Stomach (tissue), 9 donors: Measurements from ENCODE around the gene CDC42BPB. TPM values are rescaled to one million over a fixed set of nuclear protein-coding genes. Genes with fewer than 3 reads are reported as not detected.

Source experiments
- DNase-seq, 2 donors: peaks; one replicate each; pipeline versions ENCODE4 v3.0.0 to v3.0.0-alpha.2; 2013 to 2019
- H3K27ac ChIP-seq, 5 donors: fragments of 200-600 bp in 4 of 5; sonication (generic) in 4 of 5; one replicate each; pipeline ENCODE4 v1.5.1; 2013 to 2019; ENCODE audit warnings: mild to moderate bottlenecking in 1 of 5, moderate library complexity in 1 of 5
- H3K27me3 ChIP-seq, 3 donors: fragments of 200-600 bp; sonication (generic); one replicate each; pipeline ENCODE4 v1.5.1; 2017 to 2019; ENCODE audit warnings: mixed run types in 1 of 3
- H3K36me3 ChIP-seq, 4 donors: fragments of 200-600 bp; sonication (generic); 1 replicate in 3 of 4; 2 replicates in 1 of 4; pipeline ENCODE4 v1.5.1; 2016 to 2019
- H3K4me1 ChIP-seq, 4 donors: fragments of 200-600 bp; sonication (generic); one replicate each; pipeline ENCODE4 v1.5.1; 2016 to 2019
- H3K4me3 ChIP-seq, 4 donors: fragments of 200-600 bp; sonication (generic) in 3 of 4; one replicate each; pipeline ENCODE4 v1.5.1; 2016 to 2019; ENCODE audit warnings: mild to moderate bottlenecking in 1 of 4
- H3K9me3 ChIP-seq, 4 donors: fragments of 200-600 bp; sonication (generic); one replicate each; pipeline ENCODE4 v1.5.1; 2016 to 2019
- CTCF ChIP-seq, 7 experiments: fragments of 450-650 bp in 4 of 7; fragments of 200-600 bp in 3 of 7; sonication (generic) in 3 of 7; IDR thresholded peaks; one replicate each; pipeline ENCODE4 v1.5.1; 2016 to 2019; ENCODE audit warnings: antibody characterized with exemption in 7 of 7, control low read depth in 2 of 7, mild to moderate bottlenecking in 1 of 7
- EP300 ChIP-seq: sonication (generic); formaldehyde crosslinking; IDR thresholded peaks from one replicate; pipeline ENCODE4 v1.6.1; 2017; ENCODE audit warnings: antibody characterized with exemption
- POLR2A ChIP-seq, 4 donors: fragments of 450-650 bp; IDR thresholded peaks; one replicate each; pipeline ENCODE4 v1.6.1; 2016; ENCODE audit warnings: antibody characterized with exemption in 4 of 4, control low read depth in 2 of 4, mild to moderate bottlenecking in 1 of 4, moderate library complexity in 1 of 4
- POLR2AphosphoS5 ChIP-seq, 3 donors: sonication (generic); formaldehyde crosslinking; IDR thresholded peaks; one replicate each; pipeline ENCODE4 v1.6.1; 2016; ENCODE audit warnings: antibody characterized with exemption in 3 of 3
- WGBS, 5 donors: extraction: QIAGEN DNeasy Blood & Tissue Kit in 3 of 5; methylation state at CpG; one replicate each; pipeline versions ENCODE4 v1.1.5 to v1.1.7; 2013 to 2018; 5-methylcytosine and 5-hydroxymethylcytosine counted together
- intact Hi-C: fragments of 100-400 bp; cut with DNase I; formaldehyde crosslinking; loops from one replicate; pipeline ENCODE4 v1.15.1; 2023; ENCODE audit warnings: low total_unique reads
- polyA plus RNA-seq, 3 donors: library from polyadenylated mRNA; stranded (reverse); fragments of 200-250 nt; gene quantifications; one replicate each; pipeline ENCODE4 v1.2.3, GENCODE V29; 2013
- total RNA-seq, 5 donors: library from RNA; depleted of rRNA; stranded (reverse); fragments of >200 nt; gene quantifications; one replicate each; pipeline versions ENCODE4 v1.1.0 to v1.2.3, GENCODE V29; 2014 to 2016
- donor health status: healthy with polysubstance abuse.
- donor health status: Bipolar disorder and iron deficiency.
- donor health status: healthy.

The CDC42BPB gene
- total and polyA plus RNA-seq, 8 donors: 16.3 to 400 (median 127) TPM

- 66 to 79% (median 71%) methylated on average over 6 of the region's 6 CpGs for WGBS, 5 donors
- DNase-seq: no peak
Observed at GRCh38 chr14:103061482-103061976, 4.2 kb upstream of the CDC42BPB start.

DNA sequence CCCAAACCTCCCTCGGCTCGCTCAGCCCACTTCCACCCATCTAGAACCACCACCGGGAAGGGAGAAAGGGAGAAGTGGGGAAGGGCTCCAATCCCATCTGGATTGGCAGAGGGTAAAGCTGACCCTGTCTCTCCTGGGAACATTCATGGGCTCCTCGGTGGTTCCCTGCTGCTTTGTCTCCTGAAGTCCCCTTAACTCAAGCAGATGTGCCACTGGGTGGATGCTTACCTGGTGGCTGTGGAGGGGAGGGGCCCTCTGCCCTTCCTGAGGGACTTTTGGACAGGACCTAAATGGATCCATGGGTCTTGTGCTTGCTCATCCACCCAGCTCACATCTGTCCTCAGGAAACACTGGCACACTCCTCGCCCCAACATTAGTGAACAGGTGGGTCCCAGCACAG, 2.2 kb upstream of the CDC42BPB start:
- WGBS, 5 donors: 68 to 92% (median 84%) methylated on average over 4 to 5 of the region's 5 CpGs
- Histone ChIP-seq H3K4me1 (peaks cover 25 to 45% (median 43%) of the 10 kb centered on the region in 4 donors), H3K27me3 (peaks cover 0 to 9% (median 0%) of the 10 kb centered on the region in 3 donors), H3K27ac (no peak overlapping the region), H3K36me3 (no peaks in the 10 kb centered on the region), H3K9me3 (no peaks in the 10 kb centered on the region), H3K4me3 (no peak overlapping the region)
- DNase-seq: no peak
- no peak for TF ChIP-seq EP300
- TF ChIP-seq POLR2A (IDR thresholded peaks at IDR 0.05): no peak
- TF ChIP-seq POLR2AphosphoS5 (IDR thresholded peaks at IDR 0.05): no peak
- no peak for TF ChIP-seq CTCF (IDR thresholded peaks at IDR 0.05)
- intact Hi-C loops: no loop called here

More at GRCh38 chr14:103061482-103061976, 4.2 kb upstream of the CDC42BPB start:
- intact Hi-C loops: no loop called here
- no peak overlapping the region for H3K27ac ChIP-seq
- H3K36me3 ChIP-seq: no peaks in the 10 kb centered on the region
- H3K9me3 ChIP-seq: no peaks in the 10 kb centered on the region
- TF ChIP-seq POLR2AphosphoS5 (IDR thresholded peaks at IDR 0.05) (no peak), CTCF (IDR thresholded peaks at IDR 0.05) (no peak), EP300 (no peak), POLR2A (IDR thresholded peaks at IDR 0.05) (no peak)
- peaks cover 0 to 5% (median 0%) of the 10 kb centered on the region in 3 donors for H3K27me3 ChIP-seq
- H3K4me1 ChIP-seq: peaks cover 14 to 30% (median 24%) of the 10 kb centered on the region in 4 donors
- H3K4me3 ChIP-seq: no peak overlapping the region

DNA sequence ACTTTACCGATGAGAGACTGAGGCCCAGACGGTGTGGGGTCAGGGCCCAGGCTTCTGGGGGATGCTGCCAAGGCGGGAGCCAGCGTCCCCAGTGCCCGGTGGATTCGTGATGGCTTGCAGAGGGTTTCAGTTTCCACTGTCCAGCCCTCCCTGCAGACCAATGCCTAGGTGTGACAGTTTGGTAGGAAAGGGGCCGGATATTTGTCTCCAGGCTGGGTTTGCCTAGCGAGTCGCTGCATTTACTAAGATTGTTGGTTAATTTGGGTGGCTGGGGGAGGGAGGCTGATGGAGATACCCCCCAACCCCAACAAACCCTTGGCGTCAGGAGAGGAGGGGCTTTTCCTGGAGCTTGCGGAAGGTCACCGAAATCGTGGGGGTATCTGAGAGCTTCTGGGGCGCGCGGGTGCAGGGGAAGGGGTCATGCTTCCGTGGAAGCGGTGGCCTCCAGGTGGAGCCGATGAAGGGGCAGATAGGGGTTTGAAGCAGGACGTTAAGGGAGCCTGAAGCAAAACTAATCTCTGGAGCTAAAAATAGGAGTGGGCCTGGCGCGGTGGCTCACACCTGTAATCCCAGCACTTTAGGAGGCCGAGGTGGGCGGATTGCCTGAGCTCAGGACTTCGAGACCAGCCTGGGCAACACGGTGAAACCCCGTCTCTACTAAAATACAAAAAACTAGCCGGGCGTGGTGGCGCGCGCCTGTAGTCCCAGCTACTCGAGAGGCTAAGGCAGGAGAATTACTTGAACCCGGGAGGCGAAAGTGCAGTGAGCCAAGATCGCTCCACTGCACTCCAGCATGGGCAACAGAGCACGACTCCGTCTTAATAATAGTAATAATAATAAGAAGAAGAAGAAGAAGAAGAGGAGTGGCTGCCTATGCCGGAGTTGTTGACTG, 1.1 kb upstream of the CDC42BPB start:
- TF ChIP-seq POLR2A (IDR thresholded peaks at IDR 0.05) (no peak), EP300 (no peak), POLR2AphosphoS5 (IDR thresholded peaks at IDR 0.05) (no peak), CTCF (IDR thresholded peaks at IDR 0.05) (no peak)
- H3K4me1 ChIP-seq: peaks cover 25 to 54% (median 49%) of the 10 kb centered on the region in 4 donors
- peak overlapping the region; percentile 83 to 96 (median 86) for H3K27ac ChIP-seq
- H3K9me3 ChIP-seq: no peaks in the 10 kb centered on the region
- H3K36me3 ChIP-seq: no peaks in the 10 kb centered on the region
- peaks cover 0 to 9% (median 0%) of the 10 kb centered on the region in 3 donors for H3K27me3 ChIP-seq
- intact Hi-C loops: no loop called here
- peak overlapping the region; percentile 63 to 96 (median 82) for H3K4me3 ChIP-seq
- whole genome bisulfite sequencing, 5 donors: 40 to 51% (median 43%) methylated on average over 34 to 39 of the region's 39 CpGs
- no peak for DNase-seq

GRCh38 chr14:103057028-103057371, 349 bp downstream of the CDC42BPB start:
- TF ChIP-seq POLR2A (IDR thresholded peaks at IDR 0.05) (no peak), EP300 (no peak), POLR2AphosphoS5 (IDR thresholded peaks at IDR 0.05) (no peak), CTCF (IDR thresholded peaks at IDR 0.05) (no peak)
- H3K4me3 ChIP-seq: peak overlapping the region; percentile 87 to 96 (median 95)
- H3K4me1 ChIP-seq: peaks cover 25 to 64% (median 55%) of the 10 kb centered on the region in 4 donors
- 0 to 3% (median 1%) methylated on average over 35 to 53 of the region's 53 CpGs; no CpG with 5 or more reads in 1 of the 5 donors for WGBS, 5 donors
- peak in 1 of 2 donors; percentile 64 for DNase-seq
- H3K27ac ChIP-seq: peak overlapping the region; percentile 92 to 98 (median 96)
- intact Hi-C loops: no loop called here
- peaks cover 0 to 9% (median 0%) of the 10 kb centered on the region in 3 donors for H3K27me3 ChIP-seq
- H3K36me3 ChIP-seq: no peaks in the 10 kb centered on the region
- H3K9me3 ChIP-seq: no peaks in the 10 kb centered on the region
